AG09319 (cell line): Measurements from ENCODE around the gene VSTM2L.

Source experiments
- DNase-seq: peaks from one replicate; pipeline ENCODE4 v3.0.0-alpha.2; 2010; ENCODE audit warnings: low read depth; ENCODE audit errors: extremely low read depth
- TF ChIP-seq, protein P1 (sequence below): IDR thresholded peaks from 2 replicates; pipeline ENCODE4 v1.5.1; 2011; ENCODE audit warnings: low read depth, mild to moderate bottlenecking, inconsistent platforms, low read length, moderate library complexity

Gene VSTM2L

DNA sequence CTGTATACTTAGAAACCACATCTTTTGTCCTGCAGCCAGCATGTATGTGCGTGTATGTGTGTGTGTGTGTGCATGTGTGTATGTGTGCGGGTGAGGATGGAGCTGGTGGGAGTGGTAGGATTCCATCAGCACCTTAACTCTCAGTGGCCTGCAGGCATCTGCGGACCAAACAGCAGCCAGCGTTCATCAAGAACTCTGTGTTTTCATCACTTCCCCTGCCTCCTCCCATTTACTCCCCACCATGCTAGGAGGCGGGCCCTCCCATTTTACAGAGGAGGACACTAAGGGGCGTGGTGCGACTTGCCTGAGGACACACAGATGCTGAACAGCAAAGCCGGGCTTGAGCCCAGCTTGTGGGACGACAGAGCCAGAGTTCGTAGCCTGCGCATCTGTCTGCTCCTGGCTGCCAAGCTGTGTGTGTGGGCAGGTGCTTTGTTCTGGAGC, 8.9 kb downstream of the VSTM2L start:
- DNase-seq, result peak; percentile 15
- TF ChIP-seq, protein P1, sequence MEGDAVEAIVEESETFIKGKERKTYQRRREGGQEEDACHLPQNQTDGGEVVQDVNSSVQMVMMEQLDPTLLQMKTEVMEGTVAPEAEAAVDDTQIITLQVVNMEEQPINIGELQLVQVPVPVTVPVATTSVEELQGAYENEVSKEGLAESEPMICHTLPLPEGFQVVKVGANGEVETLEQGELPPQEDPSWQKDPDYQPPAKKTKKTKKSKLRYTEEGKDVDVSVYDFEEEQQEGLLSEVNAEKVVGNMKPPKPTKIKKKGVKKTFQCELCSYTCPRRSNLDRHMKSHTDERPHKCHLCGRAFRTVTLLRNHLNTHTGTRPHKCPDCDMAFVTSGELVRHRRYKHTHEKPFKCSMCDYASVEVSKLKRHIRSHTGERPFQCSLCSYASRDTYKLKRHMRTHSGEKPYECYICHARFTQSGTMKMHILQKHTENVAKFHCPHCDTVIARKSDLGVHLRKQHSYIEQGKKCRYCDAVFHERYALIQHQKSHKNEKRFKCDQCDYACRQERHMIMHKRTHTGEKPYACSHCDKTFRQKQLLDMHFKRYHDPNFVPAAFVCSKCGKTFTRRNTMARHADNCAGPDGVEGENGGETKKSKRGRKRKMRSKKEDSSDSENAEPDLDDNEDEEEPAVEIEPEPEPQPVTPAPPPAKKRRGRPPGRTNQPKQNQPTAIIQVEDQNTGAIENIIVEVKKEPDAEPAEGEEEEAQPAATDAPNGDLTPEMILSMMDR, result no peak

DNA sequence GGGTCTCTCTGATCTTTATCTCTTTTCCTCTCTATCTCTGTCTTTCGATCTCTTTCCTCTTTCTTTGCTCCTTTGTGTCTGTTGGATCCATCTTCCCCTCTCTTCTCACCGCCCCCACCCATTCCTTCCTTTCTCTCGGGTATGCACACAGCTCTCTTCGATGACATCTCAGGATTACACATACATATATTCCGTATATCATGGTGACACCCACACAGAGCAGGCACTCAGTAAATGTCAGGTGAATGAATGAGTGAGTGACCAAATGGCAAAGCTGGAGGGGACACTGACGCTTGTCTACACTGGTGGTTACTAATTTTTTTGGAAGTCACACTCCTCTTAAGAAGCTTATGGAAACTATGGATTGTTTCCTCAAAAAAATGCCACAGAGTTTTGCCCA, 9.9 kb downstream of the VSTM2L start:
- no peak for DNase-seq
- TF ChIP-seq, protein P1, result no peak

DNA sequence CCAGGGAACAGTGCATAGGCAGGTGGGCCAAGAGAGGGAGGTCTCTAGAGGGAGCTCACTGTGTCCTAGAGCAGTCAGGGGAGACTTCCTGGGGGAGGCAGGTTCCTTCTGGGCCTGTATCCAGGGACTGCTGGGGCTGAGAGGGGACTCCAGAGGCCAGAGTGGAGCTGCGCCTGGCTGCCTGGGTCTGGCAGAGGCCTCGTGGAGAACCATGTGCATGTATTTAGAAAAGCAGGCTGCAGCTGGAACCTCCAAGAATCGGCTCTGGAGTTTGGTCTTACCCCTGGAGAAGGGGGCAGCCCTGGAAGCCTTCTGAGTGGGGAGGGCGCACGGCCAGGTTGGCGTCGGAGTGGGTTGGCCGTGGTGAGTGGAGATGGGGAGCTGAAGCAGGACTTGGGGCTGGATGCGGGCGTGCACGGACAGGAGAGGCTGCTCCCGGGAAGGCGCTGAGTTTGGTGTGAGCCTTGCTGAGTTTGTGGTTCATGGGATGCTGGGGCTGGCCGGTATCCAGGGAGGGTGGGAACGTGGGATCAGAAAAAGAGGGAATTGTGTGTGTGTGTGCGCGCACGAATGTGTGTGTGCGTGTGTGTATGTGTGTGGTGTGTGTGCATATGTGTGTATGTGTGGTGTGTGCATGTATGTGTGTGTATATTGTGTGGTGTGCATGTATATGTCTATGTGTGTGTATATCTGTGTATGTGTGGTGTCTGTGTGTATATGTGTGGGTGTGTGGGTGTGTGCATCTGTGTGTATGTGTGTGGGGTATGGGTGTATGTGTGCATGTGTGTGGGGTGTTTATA, 10.8 kb downstream of the VSTM2L start:
- TF ChIP-seq, protein P1, result no peak
- no peak for DNase-seq

DNA sequence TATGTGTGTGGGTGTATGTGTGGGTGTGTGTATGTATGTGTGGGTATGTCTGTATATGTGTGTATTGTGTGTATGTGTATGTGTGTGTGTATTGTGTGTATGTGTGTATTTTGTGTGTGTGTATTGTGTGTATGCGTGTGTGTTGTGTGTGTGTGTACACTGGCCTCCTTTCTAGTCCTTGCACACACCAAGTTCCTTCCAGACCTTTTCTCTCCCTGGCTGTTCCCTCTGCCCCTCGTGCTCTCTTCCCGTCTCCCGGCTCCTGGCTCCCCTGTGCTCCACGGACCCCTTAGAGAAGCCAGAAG, 11.4 kb downstream of the VSTM2L start:
- TF ChIP-seq, protein P1, result no peak
- DNase-seq, result no peak

DNA sequence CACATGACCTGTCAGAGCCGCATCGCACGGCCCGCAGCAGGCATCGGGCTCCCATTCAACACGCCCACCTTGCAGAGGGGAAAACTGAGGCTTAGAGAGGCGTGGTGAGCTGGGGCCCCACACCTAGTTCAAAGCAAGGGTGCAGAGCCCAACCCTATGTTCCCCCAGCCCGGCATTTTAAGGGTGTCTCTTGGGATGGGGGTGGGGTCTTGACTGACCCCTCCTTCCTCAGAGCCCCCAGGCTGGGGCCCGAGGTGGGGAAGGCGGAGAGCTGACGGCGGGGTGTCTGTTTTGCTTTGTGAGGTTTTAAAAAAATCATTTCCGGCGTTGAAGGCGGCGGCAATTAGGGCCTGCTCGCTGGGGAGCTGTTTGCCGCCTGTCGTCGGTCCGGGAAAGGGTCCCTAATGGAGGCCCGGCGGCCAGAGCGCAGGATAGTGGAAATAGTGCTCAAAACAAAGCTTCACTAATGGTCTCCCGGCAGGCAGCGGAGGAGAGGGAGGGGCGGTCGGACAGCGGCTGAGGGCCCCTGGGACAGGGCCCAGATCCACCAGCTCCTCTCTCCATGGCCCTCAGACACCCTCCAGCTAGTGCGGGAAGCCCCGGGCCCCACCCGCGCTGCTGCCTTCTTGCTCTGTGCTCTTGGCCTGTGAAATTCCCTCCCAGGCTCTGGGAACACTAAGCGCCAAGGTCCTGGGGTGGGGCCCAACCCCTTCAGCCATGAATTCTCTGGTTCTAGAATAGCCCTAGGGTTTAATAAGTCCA, 11.9 kb downstream of the VSTM2L start:
- TF ChIP-seq, protein P1, result no peak
- no peak for DNase-seq

DNA sequence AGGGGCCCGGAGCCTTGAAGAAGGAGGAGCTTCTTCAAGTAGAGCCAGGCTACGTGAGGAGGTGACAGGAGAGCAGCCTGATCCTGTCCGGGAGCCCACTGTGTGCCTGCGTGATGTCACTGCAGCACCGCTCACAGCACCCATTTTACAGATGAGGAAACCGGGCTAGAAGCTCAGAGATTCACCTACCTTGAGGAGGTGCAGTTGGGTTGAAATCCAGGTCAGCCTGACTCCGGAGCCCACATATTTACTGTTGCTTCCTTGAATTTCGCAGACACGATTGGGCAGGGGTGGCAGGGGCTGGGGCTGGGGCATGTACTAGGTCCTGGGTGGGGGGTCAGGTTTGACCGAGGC, 12.5 kb downstream of the VSTM2L start:
- DNase-seq, result no peak
- TF ChIP-seq, protein P1, result no peak
